HG02973 (cell line): ENCODE results near the gene GPR55.
A peak's percentile ranks its signal among the peaks of the same experiment; 100 is the strongest.

ENCODE experiments used
- ATAC-seq: cut with Tn5 transposase; IDR thresholded peaks from one replicate; pipeline ENCODE4 v1.9.1; 2021; ENCODE audit warnings: moderate library complexity; ENCODE audit not compliant: unreplicated experiment

The GPR55 gene

GRCh38 chr2:230886206-230886605 is 38.8 kb downstream of the GPR55 start:
- ATAC-seq, result no peak

GRCh38 chr2:230885463-230886130 is 39.4 kb downstream of the GPR55 start:
- no peak for ATAC-seq

GRCh38 chr2:230881840-230882239 is 43.2 kb downstream of the GPR55 start:
- no peak for ATAC-seq

DNA sequence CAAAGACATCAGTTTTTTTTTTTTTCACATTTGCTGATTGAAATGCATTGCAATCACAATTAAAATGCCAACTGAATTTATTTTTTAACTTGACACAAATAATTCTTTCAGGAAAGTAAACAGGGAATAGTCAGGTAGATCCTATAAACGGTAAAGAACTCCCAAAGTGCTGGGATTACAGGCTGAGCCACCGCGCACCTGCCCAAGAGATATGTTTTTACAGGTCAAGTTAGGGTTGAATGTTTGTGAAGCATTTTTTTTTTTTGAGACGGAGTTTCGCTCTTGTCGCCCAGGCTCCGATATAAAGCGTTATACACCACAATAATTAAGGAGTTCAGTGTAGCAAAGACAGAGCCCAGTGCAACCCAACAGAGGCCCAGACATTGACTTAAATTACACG is 45.2 kb downstream of the GPR55 start:
- no peak for ATAC-seq

- ATAC-seq, result no peak
Observed at GRCh38 chr2:230879271-230879882, 45.7 kb downstream of the GPR55 start.

GRCh38 chr2:230878599-230879188 is 46.3 kb downstream of the GPR55 start:
- no peak for ATAC-seq

GRCh38 chr2:230877759-230878598 is 47.1 kb downstream of the GPR55 start:
- ATAC-seq, result no peak

GRCh38 chr2:230877116-230877758 is 47.8 kb downstream of the GPR55 start:
- no peak for ATAC-seq

- ATAC-seq, result no peak
Observed at GRCh38 chr2:230875347-230876315, 49.4 kb downstream of the GPR55 start.

DNA sequence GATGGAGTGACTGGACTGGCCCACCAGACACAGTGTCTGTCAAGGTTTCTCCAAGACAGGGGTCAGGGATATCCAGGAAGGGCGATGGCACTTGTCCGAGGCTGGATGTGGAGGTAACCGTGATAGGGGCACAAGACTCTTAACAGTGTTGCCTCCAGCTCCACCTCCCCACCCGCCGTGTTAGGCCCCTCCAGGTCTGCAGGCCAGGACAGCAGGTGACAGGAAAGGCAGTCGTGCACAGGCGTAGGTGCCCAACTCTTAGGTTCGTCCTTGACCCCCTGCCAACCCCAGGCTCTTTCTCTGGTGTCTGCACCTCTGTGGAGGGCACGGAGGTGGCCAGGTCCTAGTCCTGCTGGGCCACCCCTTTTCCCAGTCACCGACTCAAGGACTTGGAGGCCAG is 50.2 kb downstream of the GPR55 start:
- no peak for ATAC-seq

DNA sequence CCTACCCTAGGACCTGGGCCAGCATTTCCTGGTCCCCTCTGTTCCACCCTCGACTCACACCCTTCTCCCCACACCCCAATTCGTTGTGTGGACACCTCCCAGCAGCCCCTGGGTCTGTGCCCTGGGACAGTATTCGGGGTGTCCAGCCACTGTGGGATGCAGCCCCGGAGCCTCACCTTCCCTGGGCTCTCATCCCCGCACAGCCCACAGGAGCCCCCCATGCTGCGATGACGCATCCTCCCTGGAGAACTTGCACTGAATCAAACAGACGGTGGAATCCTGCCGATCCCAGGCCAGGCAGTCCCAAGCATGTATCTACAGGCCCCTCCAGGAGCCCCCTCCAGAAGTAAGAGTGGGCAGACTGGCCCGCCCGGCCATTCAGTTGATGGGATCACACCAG is 50.6 kb downstream of the GPR55 start:
- ATAC-seq, result no peak

- peak; percentile 58 for ATAC-seq
Observed at GRCh38 chr2:230873661-230874401, 51.2 kb downstream of the GPR55 start.

DNA sequence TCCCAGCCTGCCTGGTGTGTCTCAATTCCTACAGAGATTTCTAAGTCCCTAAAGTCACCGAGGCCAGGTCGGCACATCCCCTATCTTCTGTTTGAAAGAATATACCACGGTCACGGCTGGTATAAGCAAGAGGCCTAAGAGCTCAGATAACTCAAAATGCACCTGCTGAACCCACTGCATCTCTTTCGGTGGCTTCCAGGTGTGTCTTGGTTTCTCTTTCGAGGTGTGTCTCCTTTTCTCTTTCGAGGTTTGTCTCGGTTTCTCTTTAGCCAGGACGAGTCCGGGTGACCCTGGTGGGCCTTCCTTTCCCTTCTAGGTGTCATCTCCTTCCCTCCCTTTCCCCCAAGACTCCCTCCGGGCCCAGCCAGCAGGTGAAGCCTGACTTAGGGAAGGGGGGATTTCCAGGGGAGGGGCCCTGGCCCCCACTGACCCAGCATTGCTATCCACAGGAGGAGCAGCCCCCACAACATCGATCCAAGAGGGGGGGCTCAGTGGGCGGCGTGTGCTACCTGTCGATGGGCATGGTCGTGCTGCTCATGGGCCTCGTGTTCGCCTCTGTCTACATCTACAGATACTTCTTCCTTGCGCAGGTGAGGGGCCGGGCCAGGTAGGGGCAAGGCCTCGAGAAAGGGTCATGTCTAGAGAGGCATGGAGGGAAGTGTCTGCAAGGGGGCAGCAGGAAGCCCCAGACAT is 51.9 kb downstream of the GPR55 start:
- ATAC-seq, result peak; percentile 59

DNA sequence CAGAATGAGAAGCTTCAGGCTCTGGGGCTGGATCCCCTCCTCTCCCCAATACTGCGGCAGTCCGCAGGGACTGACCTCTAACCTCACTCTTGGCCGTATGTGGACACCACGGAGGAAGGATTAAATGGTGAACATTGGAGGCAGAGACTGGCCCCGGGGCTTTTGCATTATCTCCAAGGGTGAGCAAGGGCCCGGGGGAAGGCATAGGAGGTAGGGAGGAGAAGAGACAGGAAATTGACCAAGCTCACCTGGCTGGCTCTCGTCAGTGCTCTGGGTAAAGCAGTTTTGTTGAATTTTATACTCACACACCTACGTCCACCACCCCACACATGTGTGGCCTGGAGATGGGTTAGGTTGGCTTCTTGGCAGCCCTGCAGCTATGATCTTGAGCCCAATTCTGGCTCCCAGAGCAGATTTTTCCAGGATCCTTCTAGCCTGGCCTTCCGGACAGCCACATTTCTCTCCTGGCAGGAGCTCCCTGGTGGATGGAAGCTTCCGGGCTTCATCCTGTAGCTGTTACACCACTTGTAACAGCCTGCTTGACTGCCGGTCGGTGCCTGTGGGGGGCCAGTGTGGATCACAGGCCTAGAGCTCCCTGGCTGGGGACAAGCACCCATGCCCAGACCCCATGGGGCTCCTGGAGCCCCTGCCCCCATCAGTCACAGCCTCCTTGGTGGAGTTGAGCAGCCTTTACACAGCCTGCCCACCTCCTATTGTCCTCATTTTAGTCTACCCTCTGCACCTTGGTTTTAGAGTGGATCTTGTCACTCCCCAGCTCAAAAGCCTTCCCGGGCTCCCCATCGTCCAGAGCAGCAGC is 52.7 kb downstream of the GPR55 start:
- no peak for ATAC-seq

DNA sequence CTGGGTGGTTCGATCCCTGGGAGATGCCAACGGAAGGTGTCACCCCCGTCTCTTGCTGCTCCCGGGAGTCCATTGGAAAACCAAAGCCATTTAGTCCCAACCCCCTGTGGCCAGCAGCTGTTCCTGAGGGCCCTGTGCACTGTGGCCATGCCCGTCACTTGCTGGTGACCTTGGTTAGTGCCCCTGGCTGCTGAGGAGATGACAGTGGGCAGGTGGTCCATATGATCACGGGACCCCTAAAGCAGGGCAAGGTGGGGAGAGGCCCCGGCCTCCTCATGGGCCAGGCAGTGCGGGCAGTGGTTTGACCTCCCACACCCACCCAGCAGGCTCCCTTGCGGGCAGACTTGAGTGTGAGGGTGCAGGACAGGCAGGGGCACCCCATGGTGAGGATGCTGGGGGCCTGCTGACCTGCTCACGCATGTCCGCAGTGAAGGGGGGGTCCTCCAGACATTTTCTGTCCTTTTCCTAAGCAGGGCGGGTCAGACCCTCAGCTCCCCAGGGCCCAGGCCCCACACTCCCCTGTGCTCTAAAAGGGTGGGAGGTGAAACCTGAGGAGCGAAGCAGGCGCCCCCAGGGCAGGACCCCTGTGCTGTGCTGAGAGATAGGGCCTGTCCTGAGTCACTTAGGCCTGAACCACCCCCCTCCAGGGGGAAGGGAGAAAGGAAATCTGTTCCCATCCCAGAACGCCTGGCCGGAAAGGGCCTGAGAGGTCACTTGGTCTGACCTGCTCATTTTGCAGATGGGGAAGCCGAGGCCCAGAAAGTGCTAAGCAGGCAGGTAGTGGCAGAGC is 53.5 kb downstream of the GPR55 start:
- ATAC-seq, result no peak

DNA sequence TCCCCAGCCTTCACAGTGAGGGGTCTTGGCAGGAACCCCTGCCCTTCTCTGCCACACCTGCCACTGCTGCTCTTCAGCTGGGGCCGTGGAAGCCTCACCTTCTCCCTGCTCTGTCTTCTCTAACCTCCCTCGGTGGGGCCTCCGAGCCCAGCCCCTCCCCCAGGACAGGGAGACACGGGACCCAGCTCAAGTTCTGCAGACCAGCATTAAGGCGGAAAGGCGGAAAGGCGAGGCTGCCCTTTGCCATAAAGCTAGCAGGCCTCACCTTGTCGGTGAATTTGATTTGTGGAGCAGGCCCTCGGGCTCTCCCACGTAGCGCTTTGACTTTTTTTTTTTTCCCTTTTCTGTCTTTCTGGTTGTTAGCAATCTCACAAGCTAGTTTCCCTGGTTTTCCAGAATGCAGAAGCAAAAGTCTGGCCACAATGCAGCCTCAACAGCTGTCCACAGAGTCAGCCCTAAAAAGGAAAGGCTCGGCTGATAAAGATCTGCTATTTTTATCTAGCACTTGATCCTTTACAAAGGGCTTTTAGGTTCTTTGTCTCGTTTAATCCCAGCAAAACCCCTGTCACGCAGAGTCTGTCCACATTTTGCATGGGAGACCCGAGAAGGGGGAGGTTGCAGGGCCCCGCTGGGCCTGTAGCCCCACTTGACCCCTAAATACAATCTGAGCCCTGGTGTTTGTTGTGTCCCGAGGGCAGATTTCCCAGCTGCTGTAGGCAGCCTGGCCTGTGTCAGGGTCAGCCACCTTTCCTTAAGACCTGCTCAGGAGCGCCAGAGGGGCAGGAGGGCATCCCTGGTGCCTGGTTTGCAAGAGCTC is 54.3 kb downstream of the GPR55 start:
- no peak for ATAC-seq
